ENCODE results near the gene RALGPS2.

GRCh38 chr1:178958491-178958890 lies 233.4 kb downstream of the RALGPS2 start:
- TF ChIP-seq EZH2 (IDR thresholded peaks at IDR 0.05; ENCODE audit: insufficient read depth, poor library complexity, severe bottlenecking) = no peak
- no peak for TF ChIP-seq EZH2phosphoT487 (IDR thresholded peaks at IDR 0.05; ENCODE audit: insufficient read depth, low read depth)
